K562 (cell line): ENCODE measurements around the gene COL5A1. TPM values are rescaled to one million over a fixed set of nuclear protein-coding genes. Genes with fewer than 3 reads are reported as not detected.

Experiments used
- ATAC-seq: fragments of 200-7000 bp; cut with Tn5 transposase; 3 replicates; pipeline ENCODE4 v1.9.1; 2020; ENCODE audit warnings: moderate library complexity
- BruUV-seq: library from RNA; stranded (reverse); fragments of 400-500 nt; replicated peaks from 2 replicates; lab custom pipeline; 2021; lab: Mats Ljungman, UMichigan
- CTCF ChIA-PET: fragments of 300-600 bp; formaldehyde crosslinking; extraction: SDS; loops from one replicate; lab custom pipeline; 2021; ENCODE audit warnings: low intra/inter-chr PET ratio; lab: Yijun Ruan, JAX
- POLR2A ChIA-PET: fragments of 300-600, 350-650 bp; sonication (Branson Sonifier 250); formaldehyde crosslinking; extraction: SDS; loops from one replicate; lab custom pipeline; 2021; ENCODE audit warnings: antibody characterized with exemption, inconsistent platforms; lab: Yijun Ruan, JAX
- DNase-seq, 4 experiments: peaks; one replicate each; pipeline versions ENCODE4 v3.0.0 to v3.0.0-alpha.2; 2011 to 2018; ENCODE audit warnings: low spot score in 3 of 4, mixed read lengths in 3 of 4; ENCODE audit errors: extremely low read depth in 1 of 4
- FAIRE-seq: peaks from 2 replicates; lab custom pipeline; 2011; peaks lifted over from hg19 to GRCh38; lab: Jason Lieb, UNC
- H2AFZ ChIP-seq: 2 replicates; pipeline ENCODE4 v1.6.0; 2011; ENCODE audit warnings: low read depth, low read length, control low read depth, inconsistent platforms
- H3K27ac ChIP-seq: fragments of 200-600 bp; 3 replicates; pipeline ENCODE4 v1.8.0; 2011; ENCODE audit warnings: low read depth, mild to moderate bottlenecking, control low read depth, inconsistent platforms, low read length, moderate library complexity, mixed read lengths; ENCODE audit errors: extremely low read depth
- H3K27me3 ChIP-seq, 2 experiments: fragments of 300-600 bp in 1 of 2; 2 replicates in 1 of 2; 3 replicates in 1 of 2; pipeline versions ENCODE4 v1.6.0 to v1.8.0; 2011; ENCODE audit warnings: inconsistent platforms in 2 of 2, low read length in 2 of 2, mild to moderate bottlenecking in 1 of 2, mixed read lengths in 1 of 2, moderate library complexity in 1 of 2; ENCODE audit not compliant: control insufficient read depth in 2 of 2, insufficient read depth in 2 of 2
- H3K36me3 ChIP-seq: fragments of 300-600 bp; 3 replicates; pipeline ENCODE4 v1.8.0; 2011; ENCODE audit warnings: mild to moderate bottlenecking, low read length, inconsistent platforms; ENCODE audit not compliant: control insufficient read depth, insufficient read depth
- H3K4me1 ChIP-seq, 2 experiments: fragments of 200-600 bp in 1 of 2; replicated peaks in 1 of 2; 2 replicates in 1 of 2; 3 replicates in 1 of 2; pipeline versions ENCODE4 v1.5.1 to v1.8.0; 2011; ENCODE audit warnings: inconsistent platforms in 2 of 2, low read length in 2 of 2, mild to moderate bottlenecking in 1 of 2, mixed read lengths in 1 of 2, moderate library complexity in 1 of 2; ENCODE audit not compliant: control insufficient read depth in 2 of 2, insufficient read depth in 2 of 2
- H3K4me2 ChIP-seq: 2 replicates; pipeline ENCODE4 v1.6.1; 2011; ENCODE audit warnings: low read length, control low read depth, inconsistent platforms, mixed read lengths; ENCODE audit not compliant: insufficient read depth
- H3K4me3 ChIP-seq: fragments of 200-600 bp; sonication (generic), shearing (Covaris generic); 2 replicates; pipeline ENCODE4 v1.5.1; 2016; ENCODE audit warnings: control low read depth, inconsistent platforms
- H3K79me2 ChIP-seq: fragments of 200-600 bp; 3 replicates; pipeline ENCODE4 v1.8.0; 2011; ENCODE audit warnings: low read length, inconsistent platforms; ENCODE audit not compliant: control insufficient read depth, insufficient read depth
- H3K9ac ChIP-seq, 2 experiments: 2 replicates each; pipeline versions ENCODE4 v1.6.0 to v1.6.1; 2011; ENCODE audit warnings: low read depth in 2 of 2, low read length in 2 of 2, control low read depth in 1 of 2, inconsistent platforms in 1 of 2, mild to moderate bottlenecking in 1 of 2, mixed read lengths in 1 of 2; ENCODE audit not compliant: insufficient read depth in 1 of 2
- H3K9me1 ChIP-seq: one replicate; pipeline ENCODE4 v1.6.0; 2011; ENCODE audit warnings: inconsistent platforms, mild to moderate bottlenecking, low read length, moderate library complexity; ENCODE audit not compliant: control insufficient read depth, insufficient read depth
- H3K9me3 ChIP-seq: replicated peaks from 2 replicates; pipeline ENCODE4 v1.5.1; 2011; ENCODE audit warnings: low read depth, low read length, inconsistent platforms; ENCODE audit not compliant: control insufficient read depth, insufficient read depth
- H4K20me1 ChIP-seq: replicated peaks from 2 replicates; pipeline ENCODE4 v1.6.1; 2011; ENCODE audit warnings: low read length, inconsistent platforms, mixed read lengths; ENCODE audit not compliant: control insufficient read depth, insufficient read depth
- RAD21 ChIP-seq, 2 experiments: fragments of 250-450 bp in 1 of 2; fragments of 450-650 bp in 1 of 2; sonication (Bioruptor Pico) in 1 of 2; formaldehyde crosslinking in 1 of 2; IDR thresholded peaks in 1 of 2; conservative IDR thresholded peaks in 1 of 2; 2 replicates each; pipeline versions ENCODE4 v1.4.0 to v1.8.0; 2020 to 2022; ENCODE audit warnings: mild to moderate bottlenecking in 2 of 2, moderate library complexity in 1 of 2
- RFX1 ChIP-seq: fragments of 450-650 bp; IDR thresholded peaks from 2 replicates; pipeline ENCODE4 v1.6.1; 2016; ENCODE audit warnings: mild to moderate bottlenecking, moderate library complexity
- TSC22D4 ChIP-seq: fragments of 450-650 bp; IDR thresholded peaks from 2 replicates; pipeline ENCODE4 v1.6.1; 2016; ENCODE audit warnings: missing genetic modification characterization, missing biosample characterization, control low read depth
- ZNF197 ChIP-seq: fragments of 200-800 bp; sonication (Bioruptor generic); IDR thresholded peaks from 2 replicates; pipeline ENCODE4 v1.6.1; 2016; ENCODE audit warnings: low read depth, missing genetic modification characterization, missing compliant biosample characterization
- WGBS: fragments of 100-300 bp; shearing (Covaris generic); methylation state at CpG from one replicate; pipeline ENCODE4 v1.1.6; 2016; ENCODE audit warnings: low coverage, mixed read lengths; ENCODE audit not compliant: insufficient coverage; ENCODE audit errors: missing lambda C conversion rate; 5-methylcytosine and 5-hydroxymethylcytosine counted together
- in situ Hi-C: fragments of 300-500 bp; cut with MboI; formaldehyde crosslinking; loops from 4 replicates; pipeline ENCODE4 v1.15.0; 2018; ENCODE audit warnings: inconsistent platforms, mixed read lengths
- intact Hi-C: fragments of 100-400 bp; cut with micrococcal nuclease; formaldehyde crosslinking; loops from 2 replicates; pipeline ENCODE4 v1.14.2; 2022
- polyA plus RNA-seq, 8 experiments: library from polyadenylated mRNA; depleted of rRNA in 4 of 8; stranded (reverse) in 5 of 8; unstranded in 3 of 8; fragments of >200 nt; fragmentation: Nextera tagmentation in 2 of 8; fragmentation: Illumina TruSeq in 1 of 8; extraction: Ambion mirVana in 2 of 8; extraction: Trizol in 1 of 8; gene quantifications; 2 replicates each; pipeline versions ENCODE4 v1.2.1 to v1.2.3, GENCODE V29; 2011 to 2014; ENCODE audit warnings: inconsistent platforms in 1 of 8, missing spikeins in 1 of 8
- total RNA-seq, 7 experiments: library from RNA; depleted of rRNA in 6 of 7; stranded (reverse); fragments of >200 nt in 6 of 7; fragmentation: Illumina TruSeq in 2 of 7; extraction: Trizol in 2 of 7; gene quantifications; 2 replicates each; pipeline versions ENCODE4 v1.2.1 to v1.2.3, GENCODE V29; 2011 to 2021; ENCODE audit warnings: low replicate concordance in 1 of 7
- TF ChIP-seq, protein P1 (sequence below): IDR thresholded peaks from 3 replicates; pipeline ENCODE4 v1.6.1; 2011; ENCODE audit warnings: borderline replicate concordance, mild to moderate bottlenecking; ENCODE audit not compliant: insufficient read length, insufficient read depth
- TF ChIP-seq, protein P2 (sequence below), 3 experiments: IDR thresholded peaks in 2 of 3; conservative IDR thresholded peaks in 1 of 3; 2 replicates each; pipeline ENCODE4 v1.5.1; 2011 to 2012; ENCODE audit warnings: low read length in 3 of 3, mild to moderate bottlenecking in 3 of 3, control low read depth in 2 of 3, improper control_type of control experiment in 1 of 3, inconsistent platforms in 1 of 3, low read depth in 1 of 3, mixed read lengths in 1 of 3, moderate library complexity in 1 of 3; ENCODE audit not compliant: insufficient read depth in 2 of 3

The COL5A1 gene
- total and polyA plus RNA-seq, 9 of the 15 experiments (the other 6 are each of a cell fraction or from before 2014, with no cell fraction given) = under 0.01 to 0.13 (median 0.04) TPM; not detected in 6

DNA sequence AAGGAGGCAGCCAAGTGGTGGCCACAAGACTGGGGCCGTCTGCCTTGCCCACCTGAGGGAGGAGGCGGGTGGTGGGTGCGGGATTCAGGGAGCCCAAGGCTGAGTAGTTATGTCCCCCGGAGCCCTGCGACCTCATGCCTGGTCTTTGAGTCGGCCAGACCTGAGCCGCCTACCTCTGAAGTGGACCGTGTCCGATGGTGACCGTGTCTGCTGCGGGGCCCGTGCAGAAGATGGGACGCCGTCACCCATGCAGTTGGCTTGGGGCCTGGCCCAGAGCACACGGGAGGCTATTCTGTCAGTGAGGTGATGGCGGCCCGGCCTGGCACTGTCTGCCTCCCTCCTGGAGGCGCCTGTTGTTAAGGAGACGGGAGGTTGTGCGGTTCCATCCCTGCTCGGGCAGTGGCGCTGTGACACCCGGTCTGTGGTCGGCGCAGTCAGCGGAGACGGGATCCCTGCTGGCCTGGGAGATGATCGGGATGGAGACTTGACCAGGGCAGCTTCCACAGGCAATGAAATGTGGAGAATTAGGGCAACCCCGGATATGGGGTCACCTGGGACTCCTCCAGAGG, 176.5 kb downstream of the COL5A1 start:
- H3K79me2 ChIP-seq = no peaks in the 10 kb centered on the region
- H3K4me1 ChIP-seq = no peaks in the 10 kb centered on the region; a peak in 1 of 5 replicates
- DNase-seq (peak; percentile 30 to 44 (median 38)), FAIRE-seq (no peak), ATAC-seq (peak; percentile 90)
- ChIA-PET POLR2A (no interaction called here), CTCF (interaction anchor here (0.6 kb wide), 1 partner anchor 594 kb away, joined by 4 read pairs; no protein-coding TSS in a partner anchor)
- intact Hi-C loops = no loop called here
- 11% methylated on average over 24 of the region's 29 CpGs for WGBS
- in situ Hi-C loops = no loop called here
- no peak overlapping the region for H3K4me2 ChIP-seq
- H4K20me1 ChIP-seq = peaks cover 5% of the 10 kb centered on the region
- no peak overlapping the region for H2AFZ ChIP-seq
- H3K27ac ChIP-seq = no peak overlapping the region
- H3K27me3 ChIP-seq = peaks cover 25 to 80% of the 10 kb centered on the region in 2 experiments; a peak in 4 of 5 replicates
- H3K4me3 ChIP-seq = no peak overlapping the region
- TF ChIP-seq TSC22D4 (no peak), RAD21 (CRISPR knock-in tag; conservative IDR thresholded peaks at IDR 0.05 in 1 of 2, IDR thresholded peaks at IDR 0.05 in 1 of 2) (peak in 1 of 2 experiments; percentile 42; a peak in 1 of 4 replicates), RFX1 (peak; percentile 51; the same call in 1 of the 2 replicates), ZNF197 (CRISPR knock-in tag) (no peak)
- TF ChIP-seq, protein P1, sequence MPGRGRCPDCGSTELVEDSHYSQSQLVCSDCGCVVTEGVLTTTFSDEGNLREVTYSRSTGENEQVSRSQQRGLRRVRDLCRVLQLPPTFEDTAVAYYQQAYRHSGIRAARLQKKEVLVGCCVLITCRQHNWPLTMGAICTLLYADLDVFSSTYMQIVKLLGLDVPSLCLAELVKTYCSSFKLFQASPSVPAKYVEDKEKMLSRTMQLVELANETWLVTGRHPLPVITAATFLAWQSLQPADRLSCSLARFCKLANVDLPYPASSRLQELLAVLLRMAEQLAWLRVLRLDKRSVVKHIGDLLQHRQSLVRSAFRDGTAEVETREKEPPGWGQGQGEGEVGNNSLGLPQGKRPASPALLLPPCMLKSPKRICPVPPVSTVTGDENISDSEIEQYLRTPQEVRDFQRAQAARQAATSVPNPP = no peak
- TF ChIP-seq, protein P2, sequence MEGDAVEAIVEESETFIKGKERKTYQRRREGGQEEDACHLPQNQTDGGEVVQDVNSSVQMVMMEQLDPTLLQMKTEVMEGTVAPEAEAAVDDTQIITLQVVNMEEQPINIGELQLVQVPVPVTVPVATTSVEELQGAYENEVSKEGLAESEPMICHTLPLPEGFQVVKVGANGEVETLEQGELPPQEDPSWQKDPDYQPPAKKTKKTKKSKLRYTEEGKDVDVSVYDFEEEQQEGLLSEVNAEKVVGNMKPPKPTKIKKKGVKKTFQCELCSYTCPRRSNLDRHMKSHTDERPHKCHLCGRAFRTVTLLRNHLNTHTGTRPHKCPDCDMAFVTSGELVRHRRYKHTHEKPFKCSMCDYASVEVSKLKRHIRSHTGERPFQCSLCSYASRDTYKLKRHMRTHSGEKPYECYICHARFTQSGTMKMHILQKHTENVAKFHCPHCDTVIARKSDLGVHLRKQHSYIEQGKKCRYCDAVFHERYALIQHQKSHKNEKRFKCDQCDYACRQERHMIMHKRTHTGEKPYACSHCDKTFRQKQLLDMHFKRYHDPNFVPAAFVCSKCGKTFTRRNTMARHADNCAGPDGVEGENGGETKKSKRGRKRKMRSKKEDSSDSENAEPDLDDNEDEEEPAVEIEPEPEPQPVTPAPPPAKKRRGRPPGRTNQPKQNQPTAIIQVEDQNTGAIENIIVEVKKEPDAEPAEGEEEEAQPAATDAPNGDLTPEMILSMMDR (IDR thresholded peaks at IDR 0.05 in 2 of 3, conservative IDR thresholded peaks at IDR 0.05 in 1 of 3; ENCODE audit: insufficient read depth in 2 of 3, low read depth in 1 of 3, low read length in 3 of 3) = peak; percentile 52 to 71 (median 54)
- BruUV-seq = no TSS peak
- no peaks in the 10 kb centered on the region for H3K9me1 ChIP-seq
- H3K36me3 ChIP-seq = no peaks in the 10 kb centered on the region
- no peaks in the 10 kb centered on the region for H3K9me3 ChIP-seq
- H3K9ac ChIP-seq = no peak overlapping the region; a peak in 1 of 4 replicates
